Activated naive CD8-positive, alpha-beta T cell treated with anti-CD3 and anti-CD28 coated beads for 36 hours (primary cell): ENCODE results near the gene TPM4. TPM values are rescaled to one million over a fixed set of nuclear protein-coding genes. Genes with fewer than 3 reads are reported as not detected.
"Not testable (repeated sequence)": the region's sequence is repeated elsewhere in the genome, so short reads cannot be mapped to it uniquely, and the experiment has no call there.

Experiments
- DNase-seq: peaks from one replicate; pipeline ENCODE4 v3.0.0; 2021
- H3K27ac Mint-ChIP-seq: one replicate; pipeline ENCODE4 v1.8.0; 2022; ENCODE audit warnings: mild to moderate bottlenecking, moderate library complexity, mixed read lengths
- H3K27me3 Mint-ChIP-seq: one replicate; pipeline ENCODE4 v1.8.0; 2022; ENCODE audit warnings: mild to moderate bottlenecking, mixed read lengths
- H3K36me3 Mint-ChIP-seq: one replicate; pipeline ENCODE4 v1.8.0; 2021; ENCODE audit warnings: mild to moderate bottlenecking, mixed read lengths
- H3K4me1 Mint-ChIP-seq: one replicate; pipeline ENCODE4 v1.8.0; 2021; ENCODE audit warnings: mixed read lengths
- H3K4me3 Mint-ChIP-seq: one replicate; pipeline ENCODE4 v1.8.0; 2022; ENCODE audit warnings: mild to moderate bottlenecking, moderate library complexity, mixed read lengths
- H3K9me3 Mint-ChIP-seq: one replicate; pipeline ENCODE4 v1.8.0; 2022; ENCODE audit warnings: mixed read lengths
- total RNA-seq, 2 experiments: library from RNA; stranded (reverse); gene quantifications; one replicate each; pipeline ENCODE4 v1.2.3, GENCODE V29; 2021

TPM4 gene
- total RNA-seq, 2 experiments from 2014 or later: 203 to 204 TPM

- Mint-ChIP-seq H3K27ac (no peak overlapping the region), H3K27me3 (no peaks in the 10 kb centered on the region), H3K4me3 (no peak overlapping the region), H3K4me1 (peaks cover 25% of the 10 kb centered on the region), H3K36me3 (peaks cover 64% of the 10 kb centered on the region), H3K9me3 (no peaks in the 10 kb centered on the region)
- no peak for DNase-seq
These were observed 15.5 kb downstream of the TPM4 start for GRCh38 chr19:16091546-16092475.

- Mint-ChIP-seq H3K4me1 (peaks cover 24% of the 10 kb centered on the region), H3K4me3 (peak overlapping the region; percentile 38), H3K27me3 (no peaks in the 10 kb centered on the region), H3K36me3 (peaks cover 62% of the 10 kb centered on the region), H3K9me3 (no peaks in the 10 kb centered on the region), H3K27ac (peak overlapping the region; percentile 88)
- DNase-seq: no peak
These were observed 18.2 kb downstream of the TPM4 start for GRCh38 chr19:16094360-16095070.

- H3K4me3 Mint-ChIP-seq: peak overlapping the region; percentile 38
These were observed 18.8 kb downstream of the TPM4 start for GRCh38 chr19:16095071-16095571.

GRCh38 chr19:16096280-16096855 is 20.1 kb downstream of the TPM4 start:
- peak overlapping the region; percentile 35 for H3K4me3 Mint-ChIP-seq
- peak overlapping the region; percentile 66 for H3K27ac Mint-ChIP-seq
- no peak for DNase-seq
- H3K9me3 Mint-ChIP-seq: no peaks in the 10 kb centered on the region
- peaks cover 62% of the 10 kb centered on the region for H3K36me3 Mint-ChIP-seq
- no peaks in the 10 kb centered on the region for H3K27me3 Mint-ChIP-seq
- peaks cover 24% of the 10 kb centered on the region for H3K4me1 Mint-ChIP-seq

More at GRCh38 chr19:16095071-16095571, 18.8 kb downstream of the TPM4 start:
- peaks cover 24% of the 10 kb centered on the region for H3K4me1 Mint-ChIP-seq
- H3K9me3 Mint-ChIP-seq: no peaks in the 10 kb centered on the region
- peaks cover 59% of the 10 kb centered on the region for H3K36me3 Mint-ChIP-seq
- H3K27ac Mint-ChIP-seq: peak overlapping the region; percentile 88
- no peaks in the 10 kb centered on the region for H3K27me3 Mint-ChIP-seq
- peak; percentile 51 for DNase-seq

GRCh38 chr19:16098416-16098768 is 22.1 kb downstream of the TPM4 start:
- Mint-ChIP-seq H3K27ac (no peak overlapping the region), H3K4me1 (peaks cover 24% of the 10 kb centered on the region), H3K27me3 (no peaks in the 10 kb centered on the region), H3K36me3 (peaks cover 52% of the 10 kb centered on the region), H3K9me3 (no peaks in the 10 kb centered on the region), H3K4me3 (no peak overlapping the region)
- DNase-seq: no peak

- Mint-ChIP-seq H3K9me3 (no peaks in the 10 kb centered on the region), H3K27me3 (no peaks in the 10 kb centered on the region), H3K4me1 (peaks cover 21% of the 10 kb centered on the region), H3K27ac (no peak overlapping the region), H3K4me3 (no peak overlapping the region), H3K36me3 (peaks cover 49% of the 10 kb centered on the region)
- no peak for DNase-seq
These were observed 22.5 kb downstream of the TPM4 start for GRCh38 chr19:16098821-16099220.

- not testable (repeated sequence) for H3K4me3 Mint-ChIP-seq, H3K27me3 Mint-ChIP-seq, H3K27ac Mint-ChIP-seq, H3K9me3 Mint-ChIP-seq, DNase-seq
- peaks cover 45% of the 10 kb centered on the region for H3K36me3 Mint-ChIP-seq
- H3K4me1 Mint-ChIP-seq: peaks cover 18% of the 10 kb centered on the region
These were observed 23.1 kb downstream of the TPM4 start for GRCh38 chr19:16099314-16099965.

GRCh38 chr19:16100524-16100923 is 24.2 kb downstream of the TPM4 start:
- Mint-ChIP-seq H3K36me3 (peaks cover 34% of the 10 kb centered on the region), H3K4me3 (no peak overlapping the region), H3K27me3 (no peaks in the 10 kb centered on the region), H3K27ac (no peak overlapping the region), H3K4me1 (peaks cover 8% of the 10 kb centered on the region), H3K9me3 (no peaks in the 10 kb centered on the region)
- DNase-seq: no peak

- H3K27ac Mint-ChIP-seq: no peak overlapping the region
- H3K27me3 Mint-ChIP-seq: no peaks in the 10 kb centered on the region
- no peak overlapping the region for H3K4me3 Mint-ChIP-seq
- H3K9me3 Mint-ChIP-seq: no peaks in the 10 kb centered on the region
- no peaks in the 10 kb centered on the region for H3K4me1 Mint-ChIP-seq
- DNase-seq: no peak
- peaks cover 5% of the 10 kb centered on the region for H3K36me3 Mint-ChIP-seq
These were observed 28.4 kb downstream of the TPM4 start for GRCh38 chr19:16104722-16105121.

- no peaks in the 10 kb centered on the region for H3K27me3 Mint-ChIP-seq
- no peak overlapping the region for H3K27ac Mint-ChIP-seq
- no peaks in the 10 kb centered on the region for H3K9me3 Mint-ChIP-seq
- no peak overlapping the region for H3K4me3 Mint-ChIP-seq
- DNase-seq: no peak
- peaks cover 3% of the 10 kb centered on the region for H3K4me1 Mint-ChIP-seq
- peaks cover 5% of the 10 kb centered on the region for H3K36me3 Mint-ChIP-seq
These were observed 29.8 kb downstream of the TPM4 start for GRCh38 chr19:16106121-16106520.

- H3K36me3 Mint-ChIP-seq: peaks cover 14% of the 10 kb centered on the region
- H3K9me3 Mint-ChIP-seq: no peaks in the 10 kb centered on the region
- peak; percentile 100 for DNase-seq
These were observed 35.0 kb downstream of the TPM4 start, which contains the start of gene RAB8A for GRCh38 chr19:16111160-16111908. RAB8A (plus strand) TSS chr19:16111889; CDS start chr19:16111902, 13 bp downstream.

GRCh38 chr19:16111909-16112752 is 35.8 kb downstream of the TPM4 start:
- Mint-ChIP-seq H3K9me3 (no peaks in the 10 kb centered on the region), H3K36me3 (peaks cover 16% of the 10 kb centered on the region), H3K27ac (peak overlapping the region; percentile 95), H3K4me1 (peaks cover 34% of the 10 kb centered on the region), H3K4me3 (peak overlapping the region; percentile 99), H3K27me3 (no peaks in the 10 kb centered on the region)
- DNase-seq: no peak

More at GRCh38 chr19:16111160-16111908, 35.0 kb downstream of the TPM4 start, which contains the start of gene RAB8A:
- H3K4me1 Mint-ChIP-seq: peaks cover 31% of the 10 kb centered on the region
- H3K27ac Mint-ChIP-seq: peak within 1 kb of the TSS; percentile 95
- no peaks in the 10 kb centered on the region for H3K27me3 Mint-ChIP-seq
- peak within 1 kb of the TSS; percentile 99 for H3K4me3 Mint-ChIP-seq

- no peaks in the 10 kb centered on the region for H3K9me3 Mint-ChIP-seq
- peak overlapping the region; percentile 99 for H3K4me3 Mint-ChIP-seq
- peaks cover 40% of the 10 kb centered on the region for H3K4me1 Mint-ChIP-seq
- DNase-seq: no peak
- H3K36me3 Mint-ChIP-seq: peaks cover 18% of the 10 kb centered on the region
- peak overlapping the region; percentile 95 for H3K27ac Mint-ChIP-seq
- no peaks in the 10 kb centered on the region for H3K27me3 Mint-ChIP-seq
These were observed 36.5 kb downstream of the TPM4 start for GRCh38 chr19:16112778-16113177.
